Measurements from ENCODE around the gene TCERG1L.

- TF ChIP-seq EZH2 (IDR thresholded peaks at IDR 0.05; ENCODE audit: insufficient read depth, poor library complexity, severe bottlenecking) (no peak), EZH2phosphoT487 (IDR thresholded peaks at IDR 0.05; ENCODE audit: insufficient read depth, low read depth) (no peak)
These were observed 179.6 kb downstream of the TCERG1L start for GRCh38 chr10:131131726-131132591.
